MCF 10A (cell line): ENCODE measurements around the gene SAG. TPM values are rescaled to one million over a fixed set of nuclear protein-coding genes. Genes with fewer than 3 reads are reported as not detected.
A peak's percentile ranks its signal among the peaks of the same experiment; 100 is the strongest.

Source experiments
- BruUV-seq: library from RNA; stranded (reverse); fragments of 400-500 nt; replicated peaks from 2 replicates; lab custom pipeline; 2021; lab: Mats Ljungman, UMichigan
- CTCF ChIA-PET: fragments of 300-600 bp; sonication (Branson Sonifier 250); formaldehyde crosslinking; extraction: SDS; loops from one replicate; lab custom pipeline; 2021; ENCODE audit warnings: antibody characterized with exemption, inconsistent platforms; lab: Yijun Ruan, JAX
- POLR2A ChIA-PET: fragments of 300-600, 350-650 bp; sonication (Branson Sonifier 250); formaldehyde crosslinking; extraction: SDS; loops from one replicate; lab custom pipeline; 2020; ENCODE audit warnings: antibody characterized with exemption, inconsistent platforms; lab: Yijun Ruan, JAX
- DNase-seq: peaks from one replicate; pipeline ENCODE4 v3.0.0-alpha.2; 2018; ENCODE audit not compliant: unreplicated experiment
- H3K27ac Mint-ChIP-seq: one replicate; pipeline ENCODE4 v1.8.0; 2022; ENCODE audit warnings: mild to moderate bottlenecking, low read depth, mixed read lengths; ENCODE audit not compliant: unreplicated experiment
- H3K27me3 Mint-ChIP-seq: one replicate; pipeline ENCODE4 v1.8.0; 2022; ENCODE audit warnings: mixed read lengths; ENCODE audit not compliant: insufficient read depth, unreplicated experiment
- H3K36me3 Mint-ChIP-seq: one replicate; pipeline ENCODE4 v1.8.0; 2022; ENCODE audit warnings: mild to moderate bottlenecking, moderate library complexity, mixed read lengths; ENCODE audit not compliant: insufficient read depth, unreplicated experiment
- H3K4me1 Mint-ChIP-seq: one replicate; pipeline ENCODE4 v1.8.0; 2022; ENCODE audit warnings: mixed read lengths; ENCODE audit not compliant: insufficient read depth, unreplicated experiment
- H3K4me3 Mint-ChIP-seq: one replicate; pipeline ENCODE4 v1.8.0; 2022; ENCODE audit warnings: mild to moderate bottlenecking, moderate library complexity, mixed read lengths; ENCODE audit not compliant: unreplicated experiment
- H3K9me3 Mint-ChIP-seq: one replicate; pipeline ENCODE4 v1.8.0; 2022; ENCODE audit warnings: mixed read lengths; ENCODE audit not compliant: unreplicated experiment
- intact Hi-C: fragments of 100-400 bp; cut with micrococcal nuclease; formaldehyde crosslinking; loops from 2 replicates; pipeline ENCODE4 v1.14.1; 2022
- total RNA-seq: library from RNA; stranded (reverse); gene quantifications from 2 replicates; pipeline ENCODE4 v1.2.3, GENCODE V29; 2022
- TF ChIP-seq, protein P1 (sequence below): fragments of 200-600 bp; IDR thresholded peaks from one replicate; pipeline ENCODE4 v1.8.0; 2022; ENCODE audit warnings: antibody characterized with exemption, mild to moderate bottlenecking; ENCODE audit not compliant: unreplicated experiment

Gene SAG
- total RNA-seq, 1 experiment from 2014 or later, result not detected

DNA sequence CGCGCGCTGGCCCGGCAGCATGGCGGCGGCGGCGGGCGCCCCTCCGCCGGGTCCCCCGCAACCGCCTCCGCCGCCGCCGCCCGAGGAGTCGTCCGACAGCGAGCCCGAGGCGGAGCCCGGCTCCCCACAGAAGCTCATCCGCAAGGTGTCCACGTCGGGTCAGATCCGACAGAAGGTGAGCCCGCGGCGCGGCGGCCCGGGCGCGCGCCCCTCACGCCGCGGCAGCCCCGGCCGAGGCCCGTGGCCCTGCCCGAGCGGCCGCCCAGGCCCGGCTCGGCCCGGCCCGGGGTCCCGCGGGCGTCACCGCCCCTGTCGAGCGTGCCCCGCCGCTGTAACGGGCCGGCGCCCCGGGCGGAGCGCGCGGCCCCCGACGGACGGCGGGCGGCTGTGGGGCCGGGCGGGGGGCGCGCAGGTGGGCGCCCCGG is 46.9 kb downstream of the SAG start:
- intact Hi-C loops, result loop anchor here (5.0 kb wide), 1 partner anchor 62 kb away; no protein-coding TSS in a partner anchor
- TF ChIP-seq, protein P1, sequence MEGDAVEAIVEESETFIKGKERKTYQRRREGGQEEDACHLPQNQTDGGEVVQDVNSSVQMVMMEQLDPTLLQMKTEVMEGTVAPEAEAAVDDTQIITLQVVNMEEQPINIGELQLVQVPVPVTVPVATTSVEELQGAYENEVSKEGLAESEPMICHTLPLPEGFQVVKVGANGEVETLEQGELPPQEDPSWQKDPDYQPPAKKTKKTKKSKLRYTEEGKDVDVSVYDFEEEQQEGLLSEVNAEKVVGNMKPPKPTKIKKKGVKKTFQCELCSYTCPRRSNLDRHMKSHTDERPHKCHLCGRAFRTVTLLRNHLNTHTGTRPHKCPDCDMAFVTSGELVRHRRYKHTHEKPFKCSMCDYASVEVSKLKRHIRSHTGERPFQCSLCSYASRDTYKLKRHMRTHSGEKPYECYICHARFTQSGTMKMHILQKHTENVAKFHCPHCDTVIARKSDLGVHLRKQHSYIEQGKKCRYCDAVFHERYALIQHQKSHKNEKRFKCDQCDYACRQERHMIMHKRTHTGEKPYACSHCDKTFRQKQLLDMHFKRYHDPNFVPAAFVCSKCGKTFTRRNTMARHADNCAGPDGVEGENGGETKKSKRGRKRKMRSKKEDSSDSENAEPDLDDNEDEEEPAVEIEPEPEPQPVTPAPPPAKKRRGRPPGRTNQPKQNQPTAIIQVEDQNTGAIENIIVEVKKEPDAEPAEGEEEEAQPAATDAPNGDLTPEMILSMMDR, result no peak
- Mint-ChIP-seq H3K27me3 (no peaks in the 10 kb centered on the region), H3K4me3 (peak overlapping the region; percentile 75), H3K27ac (peak overlapping the region; percentile 0), H3K9me3 (no peaks in the 10 kb centered on the region), H3K36me3 (peaks cover 6% of the 10 kb centered on the region), H3K4me1 (peaks cover 59% of the 10 kb centered on the region)
- POLR2A ChIA-PET, result interaction anchor here (0.6 to 2.0 kb wide), 7 partner anchors 11 to 1068 kb away, joined by 3 to 8 read pairs (median 4); no protein-coding TSS in a partner anchor
- CTCF ChIA-PET, result interaction anchor here (0.6 to 1.7 kb wide), 8 partner anchors 8 to 77 kb away, joined by 3 to 6 read pairs (median 3); no protein-coding TSS in a partner anchor
- no peak for DNase-seq
- no TSS peak for BruUV-seq

GRCh38 chr2:233354971-233355574 is 47.5 kb downstream of the SAG start:
- no peak overlapping the region for H3K27ac Mint-ChIP-seq
- DNase-seq, result peak; percentile 22
- CTCF ChIA-PET, result interaction anchor here (0.6 to 1.5 kb wide), 5 partner anchors 7 to 77 kb away, joined by 3 to 5 read pairs (median 3); no protein-coding TSS in a partner anchor

GRCh38 chr2:233355916-233356315 is 48.3 kb downstream of the SAG start:
- DNase-seq, result no peak
- Mint-ChIP-seq H3K4me1 (peaks cover 50% of the 10 kb centered on the region), H3K36me3 (peaks cover 6% of the 10 kb centered on the region), H3K4me3 (peak overlapping the region; percentile 75), H3K9me3 (no peaks in the 10 kb centered on the region), H3K27me3 (no peaks in the 10 kb centered on the region), H3K27ac (no peak overlapping the region)
- CTCF ChIA-PET, result interaction anchor here (0.6 to 1.4 kb wide), 3 partner anchors 66 to 609 kb away, joined by 3 to 4 read pairs (median 3); no protein-coding TSS in a partner anchor
- TSS peak; percentile 36 for BruUV-seq
- TF ChIP-seq, protein P1, result no peak
- intact Hi-C loops, result no loop called here
- POLR2A ChIA-PET, result interaction anchor here (0.7 to 2.0 kb wide), 5 partner anchors 10 to 355 kb away, joined by 3 to 8 read pairs (median 6); no protein-coding TSS in a partner anchor

More at GRCh38 chr2:233354971-233355574, 47.5 kb downstream of the SAG start:
- TF ChIP-seq, protein P1, result no peak
- H3K36me3 Mint-ChIP-seq, result peaks cover 6% of the 10 kb centered on the region
- peak overlapping the region; percentile 75 for H3K4me3 Mint-ChIP-seq
- no peaks in the 10 kb centered on the region for H3K9me3 Mint-ChIP-seq
- intact Hi-C loops, result loop anchor here (5.0 kb wide), 1 partner anchor 63 kb away; no protein-coding TSS in a partner anchor
- H3K27me3 Mint-ChIP-seq, result no peaks in the 10 kb centered on the region
- BruUV-seq, result no TSS peak
- H3K4me1 Mint-ChIP-seq, result peaks cover 58% of the 10 kb centered on the region
- POLR2A ChIA-PET, result interaction anchor here (0.6 to 2.0 kb wide), 5 partner anchors 11 to 103 kb away, joined by 3 to 8 read pairs (median 6); no protein-coding TSS in a partner anchor
